Liver (tissue), 3 donors: ENCODE measurements around the gene CASQ2.

ENCODE experiments used
- FOXA1 ChIP-seq: IDR thresholded peaks from 2 replicates; pipeline ENCODE4 v1.6.1; 2016; ENCODE audit warnings: antibody characterized with exemption
- MAX ChIP-seq: IDR thresholded peaks from 2 replicates; pipeline ENCODE4 v1.6.1; 2016; ENCODE audit warnings: antibody characterized with exemption
- RAD21 ChIP-seq, 2 donors: IDR thresholded peaks; 2 replicates each; pipeline ENCODE4 v1.6.1; 2016; ENCODE audit warnings: antibody characterized with exemption in 2 of 2, mild to moderate bottlenecking in 2 of 2
- TF ChIP-seq, protein P1 (sequence below): fragments of 150-350 bp; IDR thresholded peaks from 2 replicates; pipeline ENCODE4 v1.5.1; 2017; ENCODE audit warnings: improper control_type of control experiment, low read depth, low read length; ENCODE audit not compliant: missing input control
- TF ChIP-seq, protein P2 (sequence below): IDR thresholded peaks from 2 replicates; pipeline ENCODE4 v1.6.1; 2016; ENCODE audit warnings: antibody characterized with exemption, mild to moderate bottlenecking
- donor health status: healthy.
- donor health status: healthy.

DNA sequence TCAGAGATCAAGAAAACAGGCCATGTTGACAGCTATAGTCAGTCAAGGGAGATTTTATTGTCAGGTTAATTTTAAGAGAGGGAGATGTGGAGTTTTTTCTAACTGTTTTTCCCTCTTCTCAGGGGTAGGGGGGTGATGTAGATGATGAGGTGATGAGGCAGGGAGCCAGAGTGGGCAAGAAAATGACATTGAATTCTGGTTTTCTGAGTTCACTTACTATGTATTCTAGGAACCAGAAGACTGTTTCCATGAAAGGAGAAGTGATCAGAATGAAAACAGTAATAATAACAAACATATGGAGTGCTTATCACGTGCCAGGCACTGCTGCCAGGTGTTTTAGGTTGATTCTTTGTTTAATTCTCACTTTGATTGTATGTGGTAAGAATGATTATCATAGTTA, 40.2 kb downstream of the CASQ2 start:
- TF ChIP-seq MAX (no peak), RAD21 (IDR thresholded peaks at IDR 0.05) (no peak), FOXA1 (no peak)
- TF ChIP-seq, protein P1, sequence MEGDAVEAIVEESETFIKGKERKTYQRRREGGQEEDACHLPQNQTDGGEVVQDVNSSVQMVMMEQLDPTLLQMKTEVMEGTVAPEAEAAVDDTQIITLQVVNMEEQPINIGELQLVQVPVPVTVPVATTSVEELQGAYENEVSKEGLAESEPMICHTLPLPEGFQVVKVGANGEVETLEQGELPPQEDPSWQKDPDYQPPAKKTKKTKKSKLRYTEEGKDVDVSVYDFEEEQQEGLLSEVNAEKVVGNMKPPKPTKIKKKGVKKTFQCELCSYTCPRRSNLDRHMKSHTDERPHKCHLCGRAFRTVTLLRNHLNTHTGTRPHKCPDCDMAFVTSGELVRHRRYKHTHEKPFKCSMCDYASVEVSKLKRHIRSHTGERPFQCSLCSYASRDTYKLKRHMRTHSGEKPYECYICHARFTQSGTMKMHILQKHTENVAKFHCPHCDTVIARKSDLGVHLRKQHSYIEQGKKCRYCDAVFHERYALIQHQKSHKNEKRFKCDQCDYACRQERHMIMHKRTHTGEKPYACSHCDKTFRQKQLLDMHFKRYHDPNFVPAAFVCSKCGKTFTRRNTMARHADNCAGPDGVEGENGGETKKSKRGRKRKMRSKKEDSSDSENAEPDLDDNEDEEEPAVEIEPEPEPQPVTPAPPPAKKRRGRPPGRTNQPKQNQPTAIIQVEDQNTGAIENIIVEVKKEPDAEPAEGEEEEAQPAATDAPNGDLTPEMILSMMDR: no peak
- TF ChIP-seq, protein P2, sequence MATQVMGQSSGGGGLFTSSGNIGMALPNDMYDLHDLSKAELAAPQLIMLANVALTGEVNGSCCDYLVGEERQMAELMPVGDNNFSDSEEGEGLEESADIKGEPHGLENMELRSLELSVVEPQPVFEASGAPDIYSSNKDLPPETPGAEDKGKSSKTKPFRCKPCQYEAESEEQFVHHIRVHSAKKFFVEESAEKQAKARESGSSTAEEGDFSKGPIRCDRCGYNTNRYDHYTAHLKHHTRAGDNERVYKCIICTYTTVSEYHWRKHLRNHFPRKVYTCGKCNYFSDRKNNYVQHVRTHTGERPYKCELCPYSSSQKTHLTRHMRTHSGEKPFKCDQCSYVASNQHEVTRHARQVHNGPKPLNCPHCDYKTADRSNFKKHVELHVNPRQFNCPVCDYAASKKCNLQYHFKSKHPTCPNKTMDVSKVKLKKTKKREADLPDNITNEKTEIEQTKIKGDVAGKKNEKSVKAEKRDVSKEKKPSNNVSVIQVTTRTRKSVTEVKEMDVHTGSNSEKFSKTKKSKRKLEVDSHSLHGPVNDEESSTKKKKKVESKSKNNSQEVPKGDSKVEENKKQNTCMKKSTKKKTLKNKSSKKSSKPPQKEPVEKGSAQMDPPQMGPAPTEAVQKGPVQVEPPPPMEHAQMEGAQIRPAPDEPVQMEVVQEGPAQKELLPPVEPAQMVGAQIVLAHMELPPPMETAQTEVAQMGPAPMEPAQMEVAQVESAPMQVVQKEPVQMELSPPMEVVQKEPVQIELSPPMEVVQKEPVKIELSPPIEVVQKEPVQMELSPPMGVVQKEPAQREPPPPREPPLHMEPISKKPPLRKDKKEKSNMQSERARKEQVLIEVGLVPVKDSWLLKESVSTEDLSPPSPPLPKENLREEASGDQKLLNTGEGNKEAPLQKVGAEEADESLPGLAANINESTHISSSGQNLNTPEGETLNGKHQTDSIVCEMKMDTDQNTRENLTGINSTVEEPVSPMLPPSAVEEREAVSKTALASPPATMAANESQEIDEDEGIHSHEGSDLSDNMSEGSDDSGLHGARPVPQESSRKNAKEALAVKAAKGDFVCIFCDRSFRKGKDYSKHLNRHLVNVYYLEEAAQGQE: no peak
